ENCODE data around the gene CYP2R1.

- no peak for TF ChIP-seq CTCF (IDR thresholded peaks at IDR 0.05; ENCODE audit: borderline replicate concordance, extremely low read depth, low read length, poor library complexity, severe bottlenecking)
- no peak for TF ChIP-seq EZH2 (IDR thresholded peaks at IDR 0.05; ENCODE audit: borderline replicate concordance, low read depth, low read length, severe bottlenecking)
Observed at GRCh38 chr11:14927146-14927545, 35.1 kb upstream of the CYP2R1 start.
